GM19397 (cell line): ENCODE measurements around the gene FLYWCH2.

Experiments used
- ATAC-seq: cut with Tn5 transposase; IDR thresholded peaks from one replicate; pipeline ENCODE4 v1.9.1; 2021; ENCODE audit warnings: mild to moderate bottlenecking, moderate library complexity; ENCODE audit not compliant: unreplicated experiment

FLYWCH2 gene

DNA sequence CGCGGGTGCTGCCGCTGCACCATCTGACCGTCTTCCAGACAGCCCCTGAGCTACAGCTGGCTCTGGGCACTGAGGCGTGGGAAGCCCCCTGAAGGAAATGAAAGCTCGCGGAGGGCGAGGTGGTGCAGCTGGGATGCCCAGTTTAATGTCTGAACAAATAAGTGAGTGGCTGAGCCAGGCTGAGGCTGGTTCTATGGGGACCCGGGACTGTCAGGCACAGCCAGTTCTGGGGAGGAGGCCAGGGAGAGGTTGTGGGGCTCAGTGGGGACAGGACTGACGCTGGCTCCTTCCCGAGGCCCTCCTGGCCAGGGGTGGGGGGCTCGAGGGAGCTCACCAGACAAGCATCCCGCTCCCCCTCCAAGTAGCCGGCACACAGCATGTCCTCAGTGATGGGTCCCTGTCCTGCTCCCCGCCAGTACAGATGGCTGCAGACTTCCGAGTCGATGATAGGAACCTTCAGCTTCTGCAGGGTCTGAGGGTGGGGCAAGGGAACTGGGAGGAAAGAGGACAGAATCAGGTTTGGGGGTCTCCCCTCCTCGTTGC is 29.4 kb upstream of the FLYWCH2 start:
- ATAC-seq = no peak

DNA sequence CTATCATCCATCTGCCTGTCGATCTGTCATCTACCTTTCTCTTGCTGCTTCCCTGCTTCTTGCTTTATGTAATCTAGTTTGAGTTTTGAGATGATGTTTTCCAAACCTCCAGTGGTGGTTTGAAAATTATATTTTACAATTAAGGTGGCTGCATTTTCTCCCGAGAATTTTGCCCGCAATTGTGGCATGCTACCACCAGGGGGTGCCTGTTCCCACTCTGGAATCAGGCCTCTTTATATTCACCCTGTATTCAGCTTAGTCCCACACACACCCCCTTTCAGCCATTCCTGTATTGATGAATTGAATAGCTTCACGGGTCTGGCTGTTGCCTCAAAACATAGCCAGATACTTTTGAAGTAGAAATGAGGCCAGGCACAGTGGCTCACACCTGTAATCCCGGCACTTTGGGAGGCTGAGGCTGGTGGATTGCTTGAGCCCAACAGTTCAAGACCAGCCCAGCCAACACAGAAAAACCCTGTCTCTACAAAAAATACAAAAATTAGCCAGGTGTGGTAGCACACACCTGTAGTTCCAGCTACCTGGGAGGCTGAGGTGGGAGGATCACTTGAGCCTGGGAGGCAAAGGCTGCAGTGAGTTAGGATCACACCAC is 28.2 kb upstream of the FLYWCH2 start:
- ATAC-seq = no peak

DNA sequence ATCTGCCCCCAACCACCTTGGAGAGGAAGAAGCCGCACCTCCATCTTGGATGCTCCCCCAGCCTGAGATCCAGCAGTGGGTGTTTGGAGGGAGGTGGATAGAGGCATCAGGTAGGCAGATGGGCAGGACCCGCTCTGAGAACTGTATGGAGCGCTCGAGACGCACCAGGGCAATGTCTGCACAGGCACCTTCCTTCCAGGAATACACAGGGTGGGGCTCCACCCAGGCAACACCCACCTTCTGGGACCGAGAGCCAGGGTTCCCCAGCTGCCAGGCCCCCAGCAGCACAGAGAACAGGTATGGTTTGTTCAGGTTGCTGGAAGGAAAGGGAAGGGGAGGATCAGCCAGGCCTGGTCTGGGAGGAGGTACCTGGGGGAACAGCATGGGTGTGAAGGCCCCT is 27.5 kb upstream of the FLYWCH2 start:
- ATAC-seq = no peak

DNA sequence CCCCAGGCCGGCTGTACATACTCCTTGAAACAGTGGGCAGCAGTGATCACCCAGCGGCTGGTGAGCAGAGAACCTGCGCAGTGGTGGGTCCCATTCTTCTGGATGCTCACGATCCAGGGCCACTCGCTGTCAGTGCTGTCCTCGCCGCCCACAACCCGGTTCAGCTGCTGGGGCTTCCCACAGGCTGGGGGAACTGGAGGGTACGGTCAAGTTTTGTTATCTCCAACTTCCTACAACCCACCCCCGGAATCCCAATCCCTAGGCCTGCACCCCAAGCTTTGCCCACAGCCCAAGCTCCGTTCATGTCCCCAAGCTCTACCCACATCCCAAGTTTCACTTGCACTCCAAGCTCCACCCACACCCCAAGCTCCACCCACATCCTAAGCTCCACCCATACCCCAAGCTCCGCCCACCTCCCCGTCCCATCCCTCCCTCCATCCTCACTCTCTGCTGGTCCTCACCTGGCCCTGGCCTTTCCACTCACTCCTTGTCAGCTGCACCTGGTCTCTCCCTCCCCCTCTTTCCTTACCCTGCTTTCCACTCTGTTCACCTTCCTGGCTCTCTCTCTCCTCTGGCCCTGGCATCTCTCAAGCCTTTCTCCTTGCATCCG is 26.8 kb upstream of the FLYWCH2 start:
- ATAC-seq = no peak

DNA sequence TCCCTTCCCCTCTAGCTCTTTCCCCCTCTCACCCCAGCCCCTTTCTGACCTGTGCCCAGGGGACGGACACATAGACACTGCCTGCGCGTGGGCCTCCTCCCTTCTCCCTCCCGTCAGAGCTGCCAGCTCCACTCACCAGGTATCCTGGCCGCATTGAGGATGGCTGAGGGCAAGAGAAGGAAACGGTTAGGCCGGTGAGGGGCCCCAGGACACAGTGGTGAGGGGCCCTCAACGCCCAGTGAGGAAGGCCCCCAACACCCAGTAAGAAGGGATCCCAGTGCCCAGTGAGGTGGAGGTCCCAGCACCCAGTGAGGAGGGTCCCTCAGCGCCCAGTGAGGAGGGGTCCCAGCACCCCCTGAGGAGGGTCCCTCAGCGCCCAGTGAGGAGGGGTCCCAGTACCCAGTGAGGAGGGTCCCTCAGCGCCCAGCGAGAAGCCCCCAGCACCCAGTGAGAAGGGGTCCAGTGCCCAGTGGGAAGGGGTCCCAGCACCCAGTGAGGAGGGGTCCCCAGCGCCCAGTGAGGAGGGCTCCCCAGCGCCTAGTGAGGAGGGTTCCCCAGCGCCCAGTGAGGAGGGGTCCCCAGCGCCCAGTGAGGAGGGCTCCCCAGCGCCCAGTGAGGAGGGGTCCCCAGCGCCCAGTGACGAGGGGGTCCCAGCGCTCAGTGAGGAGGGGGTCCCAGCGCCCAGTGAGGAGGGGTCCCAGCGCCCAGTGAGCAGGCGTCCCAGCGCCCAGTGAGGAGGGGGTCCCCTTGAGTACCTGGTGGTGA is 26.1 kb upstream of the FLYWCH2 start:
- no peak for ATAC-seq

DNA sequence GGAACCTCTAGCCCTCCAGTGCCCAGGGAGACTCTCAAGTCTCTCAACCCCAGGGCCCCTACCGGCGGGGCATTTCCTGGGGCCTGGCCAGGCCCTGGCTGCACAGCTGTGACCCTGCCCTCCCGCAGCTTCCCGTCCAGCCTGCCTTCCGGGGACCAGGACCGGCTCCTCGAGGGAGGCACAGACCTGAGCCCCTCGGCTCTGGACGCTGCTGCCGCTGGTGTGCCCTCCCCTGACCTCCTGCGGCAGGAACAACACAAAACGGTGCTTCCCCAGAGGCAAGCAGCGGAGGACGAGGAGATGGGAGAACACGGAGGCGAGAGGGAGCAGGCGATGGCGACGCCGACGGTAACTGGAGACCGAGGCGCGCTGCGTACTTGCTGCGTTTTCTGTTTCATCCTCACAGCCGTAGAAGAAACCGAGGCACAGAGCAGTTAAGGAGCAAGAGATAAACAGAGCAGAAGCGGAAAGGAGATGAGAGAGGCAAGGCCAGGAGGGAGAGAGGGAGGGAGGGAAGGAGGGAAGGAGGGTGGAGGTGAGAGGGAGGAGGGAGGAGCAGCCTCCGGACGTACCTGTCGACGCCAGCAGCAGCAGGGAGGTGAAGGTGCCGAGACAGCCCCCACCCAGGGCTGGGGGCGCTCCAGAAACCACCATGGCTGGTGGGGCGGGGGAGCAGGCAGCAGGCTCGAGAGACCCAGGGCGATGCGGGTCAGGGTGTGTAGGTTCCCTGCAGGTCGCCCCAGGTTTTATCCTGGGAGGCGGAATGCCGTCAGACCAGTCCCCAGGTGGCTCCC is 25.4 kb upstream of the FLYWCH2 start, which contains the start of gene PRSS22:
PRSS22 (minus strand) TSS at position 720 of the 794 bp plus-strand sequence; CDS start at position 654, 66 bp downstream.
- no peak for ATAC-seq

DNA sequence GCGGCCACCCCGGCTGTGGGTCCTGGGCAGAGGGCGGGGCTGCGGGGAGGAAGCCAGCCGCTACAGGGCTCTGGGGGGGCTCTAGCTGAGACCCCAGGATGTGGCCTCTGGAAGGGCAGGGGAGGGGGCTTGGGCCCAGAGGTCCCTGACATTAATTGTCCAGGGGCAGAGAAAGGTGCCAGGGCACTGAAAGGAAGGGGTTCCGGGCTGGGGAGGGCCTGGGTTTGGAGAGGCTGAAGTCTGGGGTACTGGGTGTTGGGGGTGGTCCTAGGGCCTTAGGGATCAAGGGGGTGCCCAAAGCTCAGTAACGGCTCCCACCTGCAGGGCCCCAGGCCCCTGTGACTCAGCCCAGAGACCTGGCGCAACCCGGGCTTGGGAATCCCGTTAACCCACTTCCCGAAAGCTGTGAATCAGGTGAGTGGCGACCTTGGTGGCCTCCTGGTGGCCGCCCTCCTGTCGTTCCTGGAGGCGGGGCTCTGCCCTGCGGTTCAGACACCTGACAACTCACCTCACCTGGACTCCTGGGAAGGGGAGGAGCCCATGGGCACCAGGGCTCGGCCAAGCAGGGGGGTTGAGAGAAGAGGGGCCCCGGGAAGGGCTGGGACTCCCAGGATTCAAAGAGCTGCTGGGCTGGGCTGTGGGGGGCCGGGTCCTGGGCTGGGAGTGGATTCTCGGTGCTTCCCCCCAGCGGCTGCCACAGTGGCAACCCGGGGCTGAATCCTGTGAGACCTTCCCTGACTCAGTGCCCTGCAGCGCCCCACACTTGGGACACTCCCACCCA is 24.6 kb upstream of the FLYWCH2 start:
- no peak for ATAC-seq

DNA sequence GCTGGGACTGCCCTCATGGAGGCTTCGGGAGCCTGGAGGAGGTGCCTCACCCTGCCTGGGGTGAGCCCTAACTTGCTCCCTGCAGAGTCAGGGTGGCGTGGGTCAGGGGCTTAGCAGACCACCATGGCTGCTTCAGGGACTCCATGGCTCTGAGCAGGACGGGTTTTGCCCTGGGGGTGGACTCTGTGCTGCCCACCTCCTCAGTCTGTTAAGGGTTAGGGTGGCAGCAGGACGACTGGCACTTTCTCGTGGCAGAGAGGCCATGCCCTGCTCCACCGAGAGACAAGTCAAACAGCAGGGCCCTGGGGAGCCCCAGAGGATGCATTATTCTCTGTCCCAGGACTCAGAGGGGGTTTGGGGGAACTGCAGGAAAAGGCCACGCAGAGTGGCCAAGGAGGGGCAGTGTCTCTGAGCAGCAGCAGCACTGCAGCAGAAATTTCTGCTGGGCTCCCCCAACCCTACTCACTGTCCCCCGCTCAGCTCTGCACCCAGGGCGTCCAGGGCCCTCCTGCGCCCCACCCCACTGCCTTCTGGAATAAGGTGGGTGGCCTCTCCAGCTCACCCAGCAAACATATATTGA is 23.2 kb upstream of the FLYWCH2 start:
- no peak for ATAC-seq

DNA sequence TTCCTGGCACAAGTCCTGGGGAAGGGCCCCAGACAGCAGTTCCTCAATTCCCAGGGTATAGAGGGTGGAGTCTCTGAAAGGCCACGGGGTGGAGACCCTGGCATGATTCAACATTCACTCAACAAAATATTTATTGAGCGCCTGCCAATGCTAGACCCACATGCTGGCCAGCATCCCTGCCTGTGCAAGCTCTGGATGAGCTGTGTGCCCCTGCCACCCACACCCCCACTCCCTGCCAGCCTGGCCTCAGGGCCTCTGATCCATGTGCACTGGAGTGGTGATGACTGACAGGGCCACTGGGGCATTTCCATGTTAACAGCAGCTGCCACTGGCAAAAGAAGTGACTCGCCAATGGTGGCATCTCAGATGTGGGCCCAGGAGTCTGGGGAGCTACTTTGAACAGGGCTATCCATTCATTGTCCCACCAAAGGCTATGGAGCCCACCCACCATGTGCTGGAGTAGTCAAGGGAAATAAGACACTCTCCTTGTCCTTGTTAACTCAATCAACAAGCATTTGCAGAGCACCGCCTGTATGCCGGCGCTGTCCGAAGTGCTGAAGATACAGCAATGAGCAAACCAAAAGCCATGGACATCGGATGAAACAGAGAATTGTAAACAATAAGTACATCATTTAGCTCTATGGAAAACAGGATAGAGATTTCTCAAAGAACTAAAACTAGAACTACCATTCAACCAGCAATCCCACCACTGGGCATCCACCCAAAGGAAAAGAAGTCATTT is 22.0 kb upstream of the FLYWCH2 start:
- ATAC-seq = no peak

DNA sequence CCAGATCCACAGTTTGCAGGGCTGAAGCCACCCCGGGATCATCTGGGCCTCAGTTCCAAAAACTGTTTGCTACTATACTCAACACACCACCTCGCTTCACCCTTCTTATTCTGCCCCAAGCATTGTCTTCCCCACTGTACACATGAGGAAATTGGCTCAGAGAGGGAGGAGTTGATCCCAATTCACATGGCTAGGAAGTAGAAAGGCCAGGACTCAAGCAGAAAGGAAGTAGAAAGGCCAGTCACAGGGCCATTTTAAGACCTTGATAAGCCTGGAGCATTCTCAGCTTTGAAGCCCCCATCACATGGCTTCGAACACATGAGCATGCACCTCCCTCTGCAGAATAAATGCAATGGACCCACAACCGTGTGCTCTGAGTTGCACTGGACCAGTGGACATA is 17.4 kb upstream of the FLYWCH2 start:
- ATAC-seq = no peak

DNA sequence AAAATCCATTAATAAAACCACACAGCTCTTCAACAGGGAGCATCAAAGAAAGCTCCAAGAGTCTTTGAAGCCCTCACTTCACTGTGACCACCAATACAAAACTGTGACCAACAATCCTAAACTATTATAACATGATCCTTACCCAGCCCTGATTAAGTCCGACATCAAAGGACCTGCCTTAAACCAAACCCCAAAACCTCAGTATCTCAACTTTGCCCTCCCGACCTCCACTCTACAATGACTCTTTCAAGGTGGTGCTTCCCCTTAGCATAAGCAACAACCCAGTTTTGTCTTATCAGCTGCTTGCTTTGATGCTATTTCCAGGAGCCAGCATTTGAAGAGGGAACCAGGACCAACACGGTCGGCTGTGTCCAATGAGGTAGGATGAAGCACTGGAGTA is 16.6 kb upstream of the FLYWCH2 start:
- no peak for ATAC-seq

DNA sequence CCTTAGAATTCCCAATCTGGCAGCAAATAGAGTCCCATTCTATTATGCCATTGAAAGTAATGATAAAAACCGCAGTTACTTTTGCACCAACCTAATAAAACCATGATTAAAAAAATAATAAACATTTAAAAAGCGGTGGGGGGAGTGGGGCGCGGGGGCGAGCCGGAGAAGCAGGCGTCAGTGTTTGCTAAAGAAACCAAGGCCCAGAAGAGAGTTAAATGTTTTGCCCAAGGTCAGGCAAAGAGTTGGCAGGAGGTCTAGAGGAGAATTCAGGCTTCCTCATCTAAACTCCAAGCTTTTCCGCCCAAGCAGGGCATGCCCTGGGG is 15.4 kb upstream of the FLYWCH2 start:
- no peak for ATAC-seq

DNA sequence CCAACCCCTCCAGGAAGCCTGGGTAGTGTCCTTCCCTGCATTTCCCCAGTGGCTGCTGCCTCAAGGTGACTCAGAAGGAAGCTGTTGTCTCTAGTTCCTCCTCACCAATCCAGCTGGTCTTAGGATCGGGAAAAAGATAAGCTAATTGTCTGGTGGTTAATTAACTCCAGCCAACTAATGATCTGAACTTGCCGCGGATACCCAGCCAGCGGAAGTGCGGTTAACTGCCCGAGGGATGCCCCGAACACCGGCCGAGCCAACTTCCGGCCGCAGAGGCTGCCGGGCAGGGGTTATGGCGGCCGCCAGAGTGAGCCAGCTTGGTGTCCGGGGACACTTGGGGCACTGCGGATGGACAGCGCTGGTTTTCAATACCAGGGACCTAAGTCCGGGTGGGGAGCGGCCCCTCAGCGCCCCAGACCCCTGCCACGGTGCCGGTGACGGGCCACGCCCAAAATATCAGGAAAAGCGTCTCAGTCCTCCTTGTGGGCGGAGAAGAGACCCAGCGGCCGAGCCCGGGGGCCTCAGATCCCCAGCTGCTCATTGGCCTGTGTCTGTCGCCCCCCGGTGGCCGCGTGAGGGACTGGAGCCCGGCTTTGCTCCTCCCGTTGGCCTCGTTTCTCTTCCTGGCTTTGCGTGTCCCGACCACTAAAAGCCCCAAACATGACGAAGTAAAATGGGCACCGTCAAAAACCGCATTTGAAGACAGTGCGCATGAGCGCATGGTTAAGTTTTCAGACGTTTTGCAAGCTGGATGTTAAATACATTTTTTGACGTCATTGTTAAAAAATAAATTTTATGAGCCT is 14.8 kb upstream of the FLYWCH2 start:
- ATAC-seq = peak; percentile 90

DNA sequence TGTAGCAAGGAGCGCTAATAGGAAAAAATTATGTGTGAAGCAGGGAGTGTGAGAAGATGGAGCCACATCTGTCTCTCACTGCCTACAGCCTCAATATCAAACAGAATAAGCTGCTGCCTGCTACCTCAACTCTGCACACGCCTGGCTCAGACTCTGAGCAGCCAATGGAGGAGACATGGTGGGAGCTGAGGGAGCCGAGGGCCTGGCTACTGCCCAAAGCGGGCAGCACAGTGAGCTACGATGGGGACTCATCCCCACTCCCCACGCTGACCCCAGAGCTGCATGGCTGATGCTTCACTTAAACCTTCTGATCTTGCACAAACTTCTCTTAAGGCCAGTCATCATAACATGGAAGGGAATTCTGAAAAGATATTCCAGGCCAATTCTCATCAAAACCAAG is 11.1 kb upstream of the FLYWCH2 start:
- no peak for ATAC-seq

DNA sequence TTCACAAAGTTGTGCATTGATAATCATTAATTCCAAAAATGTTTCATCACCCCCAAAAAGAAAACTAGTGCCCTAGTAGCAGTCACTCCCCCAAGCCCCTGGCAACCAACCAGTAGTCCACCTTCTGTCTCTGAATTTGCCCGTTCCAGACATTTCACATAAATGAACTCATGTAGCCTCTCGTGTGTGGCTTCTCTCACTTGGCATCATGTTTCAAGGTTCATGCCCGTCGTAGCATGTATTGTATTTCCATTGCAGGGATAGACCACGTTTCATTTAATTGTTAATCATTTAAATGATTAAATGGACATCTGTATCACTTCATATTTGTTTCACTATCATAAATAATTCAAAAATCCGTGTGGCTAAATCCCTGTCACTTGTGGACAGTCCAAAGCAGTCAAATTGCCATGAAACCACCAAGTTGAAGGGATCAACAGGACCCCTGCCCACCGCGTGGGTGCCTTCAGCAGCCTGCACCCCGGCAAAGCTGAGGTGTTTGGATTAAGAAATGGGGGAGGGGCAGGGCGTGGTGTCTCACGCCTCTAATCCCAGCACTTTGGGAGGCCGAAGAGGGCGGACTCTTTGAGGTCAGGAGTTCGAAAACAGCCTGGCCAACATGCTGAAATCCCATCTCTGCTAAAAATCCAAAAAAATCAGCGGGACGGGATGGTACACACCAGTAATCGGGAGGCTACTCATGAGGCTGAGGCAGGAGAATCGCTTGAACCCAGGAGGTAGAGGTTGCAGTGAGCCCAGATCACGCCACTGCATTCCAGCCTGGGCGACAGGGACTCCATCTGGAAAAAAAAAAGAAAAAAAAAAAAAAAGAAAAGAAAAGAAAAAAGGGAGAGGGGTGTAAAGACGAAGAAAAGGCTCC is 8.7 kb upstream of the FLYWCH2 start:
- no peak for ATAC-seq

DNA sequence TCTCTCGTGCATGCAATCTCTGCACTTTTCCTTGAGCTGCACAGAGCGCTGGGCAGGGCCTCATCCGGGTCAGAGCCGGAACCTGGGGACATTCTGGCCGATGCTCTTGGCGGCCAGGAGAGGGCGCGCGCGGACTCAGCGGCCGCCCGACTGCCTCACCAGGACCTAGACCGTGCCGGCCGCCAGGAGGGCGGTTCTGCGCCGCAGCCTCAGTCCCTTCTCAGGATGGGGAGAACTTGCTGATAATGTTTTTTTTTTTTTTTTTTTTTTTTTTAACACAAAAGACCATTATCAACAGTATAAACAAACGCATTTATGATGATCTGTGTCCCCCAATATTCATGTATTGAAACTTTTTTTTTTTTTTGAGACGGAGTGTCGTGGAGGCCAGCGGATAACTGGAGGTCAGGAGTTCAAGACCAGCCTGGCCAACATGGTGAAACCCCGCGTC is 8.1 kb upstream of the FLYWCH2 start:
- ATAC-seq = no peak

DNA sequence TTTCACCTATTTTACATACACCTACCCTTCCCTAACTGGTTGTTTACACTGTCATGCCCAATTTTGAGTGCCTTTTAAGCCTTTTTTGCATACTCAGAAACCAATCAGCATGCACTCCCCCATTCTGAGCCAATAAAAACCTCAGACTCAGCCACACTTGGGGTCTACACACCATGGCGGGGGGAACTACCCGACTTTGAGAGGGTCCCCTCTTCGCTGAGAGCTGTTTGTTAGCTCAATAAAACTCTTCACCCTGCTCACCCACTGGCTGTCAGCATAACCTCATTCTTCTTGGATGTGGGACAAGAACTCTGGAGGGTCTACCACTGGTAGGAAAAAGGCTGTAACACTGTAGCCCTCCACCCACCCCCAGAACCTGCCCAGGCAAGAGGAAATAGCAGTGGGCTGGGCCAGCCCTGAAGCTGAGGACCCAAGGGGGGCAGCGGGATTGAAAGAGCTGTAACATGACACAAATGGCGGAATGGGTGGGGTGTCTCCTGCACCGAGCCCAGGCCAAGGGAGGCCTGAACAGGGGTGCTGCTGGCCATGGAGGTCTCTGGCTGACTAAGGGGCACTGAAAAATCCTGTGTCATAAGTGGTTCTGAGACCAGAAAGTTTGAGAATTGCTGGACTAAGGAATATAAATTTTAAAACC is 3.0 kb upstream of the FLYWCH2 start:
- no peak for ATAC-seq
